Stomach (tissue), 4 donors: Measurements from ENCODE around the gene PVRIG.
"Not testable (repeated sequence)": the region's sequence is repeated elsewhere in the genome, so short reads cannot be mapped to it uniquely, and the experiment has no call there.

Source experiments
- CTCF ChIP-seq, 7 experiments: fragments of 450-650 bp in 4 of 7; fragments of 200-600 bp in 3 of 7; sonication (generic) in 3 of 7; IDR thresholded peaks; one replicate each; pipeline ENCODE4 v1.5.1; 2016 to 2019; ENCODE audit warnings: antibody characterized with exemption in 7 of 7, control low read depth in 2 of 7, mild to moderate bottlenecking in 1 of 7
- POLR2A ChIP-seq, 4 donors: fragments of 450-650 bp; IDR thresholded peaks; one replicate each; pipeline ENCODE4 v1.6.1; 2016; ENCODE audit warnings: antibody characterized with exemption in 4 of 4, control low read depth in 2 of 4, mild to moderate bottlenecking in 1 of 4, moderate library complexity in 1 of 4
- POLR2AphosphoS5 ChIP-seq, 3 donors: sonication (generic); formaldehyde crosslinking; IDR thresholded peaks; one replicate each; pipeline ENCODE4 v1.6.1; 2016; ENCODE audit warnings: antibody characterized with exemption in 3 of 3

- not testable (repeated sequence) for TF ChIP-seq CTCF, POLR2A, POLR2AphosphoS5 (IDR thresholded peaks at IDR 0.05)
These were observed 40.2 kb downstream of the PVRIG start for GRCh38 chr7:100259984-100260383.
